Stimulated activated CD4-positive, alpha-beta T cell treated with anti-CD3 and anti-CD28 coated beads, Interleukin-4, amount 100 ng/mL, for 4 hours (primary cell): ENCODE measurements around the gene RBM33.

Experiments
- DNase-seq, 2 experiments: peaks; one replicate each; pipeline ENCODE4 v3.0.0-alpha.2; 2020

The RBM33 gene

DNA sequence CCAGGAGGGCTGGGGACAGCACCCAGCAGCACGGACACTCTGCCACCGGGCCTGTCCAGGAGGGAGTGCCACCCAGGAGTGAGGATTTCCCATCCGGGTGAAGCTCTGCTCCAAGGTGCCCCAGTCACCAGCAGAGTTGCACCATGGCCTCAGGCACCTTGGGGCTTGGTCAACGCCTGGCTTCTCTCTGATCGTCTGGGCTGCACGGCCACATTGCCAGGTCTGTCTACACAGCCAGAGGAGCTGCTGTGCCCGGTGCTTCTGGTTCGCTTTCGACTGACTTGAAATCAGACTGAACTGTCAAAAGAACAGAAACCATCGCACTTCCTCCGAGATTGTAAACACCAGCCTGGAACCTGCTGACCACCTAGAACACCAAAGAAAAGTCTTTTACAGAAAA is 155.8 kb downstream of the RBM33 start:
- DNase-seq, result no peak

DNA sequence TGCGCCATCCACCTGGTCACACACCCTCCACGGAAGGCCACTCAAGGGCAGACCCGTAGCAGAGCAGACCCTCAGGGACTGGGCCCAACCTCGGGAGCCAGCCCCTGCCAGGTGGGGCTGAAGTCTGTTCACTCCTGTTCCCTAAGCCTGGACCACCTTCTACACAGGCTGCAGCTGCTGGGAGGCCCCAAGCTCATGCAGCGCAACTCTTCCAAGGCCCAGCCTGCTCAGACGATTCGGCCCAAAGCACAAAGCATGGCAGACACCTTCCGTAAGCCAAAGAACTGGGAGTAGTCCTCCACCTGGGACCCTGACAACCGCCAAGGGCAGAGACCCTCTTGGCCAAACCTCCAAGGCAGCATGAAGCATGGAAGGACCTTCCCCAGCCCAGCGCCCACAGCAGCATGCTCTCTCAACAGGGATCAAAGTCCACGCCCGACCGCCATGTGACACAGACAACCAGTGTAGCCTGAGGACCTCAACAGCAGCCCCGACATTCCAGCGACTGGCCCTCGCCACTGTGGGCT is 156.3 kb downstream of the RBM33 start:
- DNase-seq, result no peak

DNA sequence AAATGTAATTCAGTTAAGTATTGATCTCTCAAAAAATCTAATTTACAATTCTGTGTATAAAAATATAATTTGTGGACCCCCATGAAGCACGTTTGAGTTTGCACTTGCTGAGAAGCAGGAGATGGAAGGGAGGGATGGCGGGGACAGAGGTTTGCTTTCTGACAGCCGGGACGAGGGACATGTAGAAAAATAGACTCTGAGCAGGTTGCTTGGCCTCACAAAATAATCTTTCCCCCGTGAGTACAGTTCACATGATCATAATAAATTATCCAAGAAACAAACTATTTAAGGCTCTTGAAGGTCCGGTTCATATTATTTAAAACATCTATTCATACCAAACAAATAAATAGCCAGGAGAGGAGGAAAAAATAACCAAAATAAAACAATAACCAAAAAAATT is 157.8 kb downstream of the RBM33 start:
- no peak for DNase-seq

DNA sequence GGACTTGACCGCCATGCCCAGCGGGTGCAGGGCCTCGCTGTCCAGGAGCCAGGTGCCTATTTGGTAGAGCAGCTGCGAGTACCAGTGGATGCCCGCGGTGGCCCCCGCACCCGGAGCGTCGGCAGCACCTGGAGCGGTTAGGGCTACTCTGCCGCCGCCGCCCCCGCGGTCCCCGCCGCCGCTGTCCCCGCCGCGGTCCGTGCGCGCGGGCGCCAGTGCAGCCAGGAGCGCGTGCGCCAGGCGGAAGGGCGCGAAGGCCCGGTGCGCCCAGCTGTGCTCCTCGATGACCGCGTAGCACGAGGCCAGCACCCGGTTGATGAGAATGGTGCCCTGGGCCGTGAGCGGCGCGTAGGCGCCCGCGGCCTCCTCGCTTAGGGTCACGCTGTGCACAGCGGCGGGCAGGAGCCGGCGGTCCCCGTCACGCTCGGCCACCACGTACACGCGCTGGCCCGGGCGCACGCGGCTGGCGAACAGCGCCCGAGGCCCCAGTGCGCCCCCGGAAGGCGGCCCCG is 158.5 kb downstream of the RBM33 start:
- no peak for DNase-seq

DNA sequence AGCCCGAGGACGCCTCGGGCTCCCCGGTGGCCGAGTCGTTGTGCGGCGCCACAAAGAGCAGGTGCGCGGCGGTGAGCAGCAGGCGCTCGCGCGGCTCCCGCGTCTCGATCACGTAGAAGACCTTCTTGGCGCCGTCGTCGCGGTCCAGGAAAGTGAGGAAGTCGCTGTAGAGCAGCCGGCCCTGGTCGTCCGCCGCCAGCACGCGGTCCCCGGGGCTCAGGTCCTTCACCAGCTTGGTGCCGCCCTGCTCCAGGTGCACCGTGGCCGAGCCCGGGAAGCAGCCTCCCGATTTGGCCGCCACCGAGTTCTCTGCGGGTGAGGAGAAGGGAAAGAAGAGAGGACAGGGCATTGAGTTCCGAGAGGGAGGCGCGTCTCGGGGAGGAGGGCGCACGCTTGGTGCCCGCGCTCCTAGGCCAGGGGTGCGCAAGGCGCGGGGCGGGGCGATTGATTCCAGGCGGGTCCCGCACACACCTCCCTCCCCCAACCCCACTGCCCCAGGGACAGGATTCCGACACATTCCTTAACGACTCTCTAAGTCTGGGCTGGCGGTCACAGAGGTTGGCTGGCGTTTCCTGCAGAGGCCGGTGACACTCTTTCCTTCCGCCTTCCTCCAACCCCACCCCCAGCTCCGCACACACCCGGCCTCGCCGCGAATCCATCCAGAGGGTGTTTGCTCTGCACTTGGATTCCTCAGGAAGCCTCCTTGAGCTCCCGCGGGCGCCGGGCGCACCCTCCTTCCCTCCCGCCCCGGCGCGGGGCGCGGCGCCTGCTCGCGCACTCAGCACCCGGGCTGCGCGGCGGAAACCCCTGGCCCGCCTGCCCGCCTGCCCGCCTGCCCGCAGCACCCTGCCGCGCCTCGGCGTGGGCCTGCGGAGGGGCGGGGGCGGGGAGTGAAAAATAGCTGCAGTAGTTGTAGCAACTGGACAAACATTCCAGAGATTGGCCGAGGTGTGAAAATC is 159.2 kb downstream of the RBM33 start:
- DNase-seq, result no peak

DNA sequence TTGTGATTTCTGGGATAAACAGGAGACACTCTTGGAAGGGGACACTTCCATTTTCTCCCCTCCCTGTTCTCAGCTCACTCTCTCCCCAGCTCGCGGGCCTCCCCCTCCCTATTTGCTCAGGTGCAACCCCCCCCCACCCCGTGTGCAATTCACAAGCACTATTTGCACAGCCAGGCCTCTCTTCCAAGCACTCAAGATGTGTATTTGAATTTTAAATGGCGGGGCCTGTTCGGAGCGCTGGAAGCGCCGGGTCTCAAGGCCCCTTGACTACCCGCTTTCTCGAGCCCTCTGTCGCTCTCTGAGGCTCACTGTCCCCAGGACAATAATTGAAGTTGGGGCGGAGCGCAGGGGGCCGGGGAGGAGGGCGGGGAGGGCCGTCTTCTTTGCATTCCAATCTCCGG is 160.0 kb downstream of the RBM33 start:
- DNase-seq, result no peak

DNA sequence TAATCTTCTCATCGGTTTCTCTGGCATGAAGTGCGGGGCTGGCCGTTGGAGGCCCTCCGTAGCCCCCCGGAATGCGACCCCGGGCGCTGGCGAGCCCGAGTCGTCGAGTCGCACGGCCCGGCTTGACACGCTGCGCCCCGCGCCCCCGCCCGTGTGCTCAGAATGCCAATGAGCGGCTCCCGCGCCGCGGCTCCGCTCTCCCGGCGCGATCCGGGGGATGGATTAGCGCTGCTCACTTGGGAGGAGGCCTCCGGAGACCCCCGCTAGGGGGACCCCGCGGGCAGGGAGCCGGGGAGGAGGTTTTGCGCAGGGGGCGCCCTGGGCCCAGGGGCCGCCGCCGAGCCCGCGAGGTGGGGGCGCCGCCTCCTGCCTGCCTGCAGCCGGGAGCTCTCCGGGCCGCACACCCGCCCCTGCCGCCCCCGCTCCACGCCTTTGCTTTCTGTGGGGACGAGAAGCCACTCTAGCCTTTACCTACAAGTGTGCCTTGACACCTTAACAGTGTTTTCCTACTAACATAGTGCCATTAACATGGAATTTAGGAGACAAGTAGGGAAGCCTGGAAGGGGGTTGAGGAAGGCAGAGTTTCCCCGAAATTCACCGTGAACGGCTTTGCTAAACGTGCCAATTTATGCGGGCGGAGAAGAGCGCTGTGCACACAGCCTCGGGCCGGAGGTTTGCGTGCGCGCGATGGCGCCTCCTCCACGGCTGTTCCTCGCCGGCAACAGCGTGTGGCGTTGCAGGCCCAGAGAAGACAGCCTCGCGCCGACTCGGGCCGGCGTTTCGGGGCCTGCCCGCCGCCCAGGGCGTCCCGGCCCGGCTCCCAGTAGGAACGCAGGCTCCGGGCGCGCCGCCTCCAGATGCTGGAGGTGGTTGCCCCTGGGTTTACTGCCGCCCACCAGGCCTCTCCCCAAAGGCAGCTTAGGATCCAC is 160.7 kb downstream of the RBM33 start:
- peak; percentile 24 to 56 for DNase-seq

DNA sequence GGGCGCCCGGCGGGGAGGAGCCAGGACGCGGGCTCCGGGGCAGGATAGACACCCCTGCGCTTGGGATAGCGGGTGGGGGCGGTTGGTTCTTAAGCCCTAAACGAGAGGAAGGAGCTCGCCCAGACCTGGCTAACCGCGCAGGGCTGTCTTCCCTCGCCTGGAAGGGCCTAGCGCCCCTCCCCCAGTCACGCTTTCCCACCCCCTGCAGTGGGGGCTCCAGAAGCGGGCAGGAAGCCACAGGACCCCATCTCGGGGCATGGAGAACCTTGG is 161.3 kb downstream of the RBM33 start:
- no peak for DNase-seq

DNA sequence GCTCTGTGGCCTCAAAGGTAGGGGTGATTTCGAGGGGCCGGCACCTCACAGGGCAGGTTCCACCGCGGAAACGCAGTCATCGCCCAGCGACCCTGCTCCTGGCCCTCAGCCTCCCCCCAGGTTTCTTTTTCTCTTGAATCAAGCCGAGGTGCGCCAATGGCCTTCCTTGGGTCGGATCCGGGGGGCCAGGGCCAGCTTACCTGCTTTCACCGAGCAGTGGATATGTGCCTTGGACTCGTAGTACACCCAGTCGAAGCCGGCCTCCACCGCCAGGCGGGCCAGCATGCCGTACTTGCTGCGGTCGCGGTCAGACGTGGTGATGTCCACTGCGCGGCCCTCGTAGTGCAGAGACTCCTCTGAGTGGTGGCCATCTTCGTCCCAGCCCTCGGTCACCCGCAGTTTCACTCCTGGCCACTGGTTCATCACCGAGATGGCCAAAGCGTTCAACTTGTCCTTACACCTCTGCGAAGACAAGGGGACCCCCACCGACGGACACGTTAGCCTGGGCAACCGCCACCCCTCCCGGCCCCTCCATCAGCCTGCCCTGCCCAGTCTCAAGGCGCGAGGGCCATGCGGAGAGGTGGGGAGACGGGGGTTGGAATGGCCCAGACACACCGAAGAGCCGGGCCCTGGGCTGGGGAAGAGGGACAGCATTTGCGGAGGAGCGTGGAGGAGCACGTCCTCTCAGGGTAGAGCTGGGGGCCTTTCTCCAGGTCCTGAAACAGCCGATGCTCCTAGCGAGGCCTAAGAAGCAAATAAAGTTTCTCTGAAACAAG is 161.8 kb downstream of the RBM33 start:
- DNase-seq, result no peak

DNA sequence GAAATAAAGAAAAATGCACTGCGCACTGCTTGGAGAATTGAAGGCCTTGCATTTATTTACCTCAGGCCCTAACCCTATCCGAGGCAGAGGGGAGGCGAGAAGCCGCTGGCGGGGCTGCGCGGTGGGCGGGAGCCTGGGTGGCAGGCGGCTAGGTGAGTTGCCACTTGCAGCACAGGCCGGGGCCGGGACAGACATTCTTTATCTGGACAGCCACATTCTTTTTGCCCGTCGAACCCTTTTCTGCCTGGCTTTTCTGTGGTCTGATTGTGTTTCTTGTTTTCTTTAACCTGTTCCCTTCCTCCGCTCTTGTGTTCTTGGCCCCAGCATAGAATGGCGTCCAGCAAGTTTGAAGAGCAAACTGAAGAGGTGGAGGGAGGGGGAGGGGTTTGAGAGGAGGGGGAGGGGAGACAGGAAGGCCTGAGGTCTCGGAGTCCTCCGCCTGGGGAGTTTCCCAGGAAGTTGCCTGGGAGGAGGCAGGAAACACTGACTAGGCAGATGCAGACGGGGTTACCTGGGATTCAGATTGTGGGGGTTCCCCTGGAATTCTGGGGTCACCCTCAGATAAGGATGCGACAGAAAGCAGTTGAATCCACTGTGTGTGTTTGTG is 162.7 kb downstream of the RBM33 start:
- no peak for DNase-seq

DNA sequence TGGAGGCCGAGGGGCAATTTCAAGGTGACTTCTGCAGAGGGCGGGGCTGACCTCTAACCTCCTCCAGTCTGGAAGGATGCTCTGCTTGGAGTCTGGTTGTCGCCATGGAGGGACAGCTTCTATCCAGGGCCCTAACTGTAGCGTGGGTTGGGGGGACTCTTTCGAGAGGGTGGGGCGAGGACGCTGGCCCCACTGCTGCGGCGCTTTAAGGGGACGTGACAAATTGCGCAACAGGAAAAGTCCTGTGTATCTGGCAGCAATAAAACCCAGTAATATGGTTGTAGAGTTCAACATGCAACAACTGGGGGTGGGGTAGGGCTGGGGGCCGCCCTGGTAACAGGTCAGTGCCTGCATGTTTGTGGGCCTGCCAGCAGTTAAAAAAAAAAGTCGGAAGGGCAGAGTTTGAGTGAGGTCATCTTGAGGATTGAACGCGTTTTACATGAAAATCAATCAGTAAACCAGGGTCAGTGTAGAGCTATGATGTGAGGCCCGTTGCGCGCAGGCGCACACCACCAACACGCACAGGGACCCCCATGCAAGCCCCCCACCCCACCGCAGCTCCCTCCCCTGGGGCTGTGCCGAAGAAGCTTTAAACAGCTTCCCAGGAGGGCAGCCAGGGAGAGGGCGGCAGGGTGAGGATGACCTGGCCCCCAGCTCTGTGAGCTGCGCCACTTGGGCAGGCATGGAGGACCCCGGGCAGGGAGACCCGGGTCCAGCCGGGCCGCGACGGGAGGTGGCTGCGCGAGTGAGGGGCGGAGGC is 163.5 kb downstream of the RBM33 start:
- DNase-seq, result no peak

DNA sequence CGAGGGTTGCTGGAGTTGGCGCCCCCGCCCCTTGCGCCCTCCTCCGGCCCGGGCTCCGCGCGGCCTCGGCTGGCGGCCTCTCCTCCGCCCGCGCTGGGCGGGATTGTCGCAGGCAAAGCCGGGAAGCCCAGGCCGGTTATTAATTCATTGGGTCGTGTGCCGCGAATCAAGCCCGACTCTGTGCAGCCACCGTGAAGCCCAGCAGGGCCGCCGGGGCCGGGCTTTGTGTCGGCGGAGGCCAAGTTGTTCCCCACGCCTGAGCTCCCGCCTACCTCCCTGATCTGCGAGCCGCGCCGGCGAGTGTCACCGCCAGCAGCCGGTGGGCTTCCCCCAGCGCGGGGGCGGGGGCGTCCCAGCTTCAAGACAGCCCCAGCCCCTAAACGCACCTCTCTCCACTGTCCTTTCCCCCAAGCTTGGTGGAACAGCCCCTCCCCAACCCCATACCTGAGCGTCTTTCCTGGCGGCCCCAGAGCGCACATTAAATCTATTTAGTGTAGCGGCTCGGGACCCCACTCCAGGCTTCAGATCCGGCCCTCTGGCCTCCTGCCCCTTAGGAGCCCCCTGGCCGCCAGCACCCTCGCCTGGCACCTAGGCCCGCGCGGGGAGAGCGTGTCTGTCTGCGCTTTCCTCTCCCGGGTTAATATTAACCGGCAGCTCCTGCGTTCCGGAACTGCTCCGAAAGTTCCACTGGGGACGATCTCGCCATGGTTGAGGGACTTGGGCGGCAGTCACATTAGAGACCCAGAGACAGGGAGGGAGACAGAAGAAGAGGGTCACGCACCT is 164.3 kb downstream of the RBM33 start:
- no peak for DNase-seq

DNA sequence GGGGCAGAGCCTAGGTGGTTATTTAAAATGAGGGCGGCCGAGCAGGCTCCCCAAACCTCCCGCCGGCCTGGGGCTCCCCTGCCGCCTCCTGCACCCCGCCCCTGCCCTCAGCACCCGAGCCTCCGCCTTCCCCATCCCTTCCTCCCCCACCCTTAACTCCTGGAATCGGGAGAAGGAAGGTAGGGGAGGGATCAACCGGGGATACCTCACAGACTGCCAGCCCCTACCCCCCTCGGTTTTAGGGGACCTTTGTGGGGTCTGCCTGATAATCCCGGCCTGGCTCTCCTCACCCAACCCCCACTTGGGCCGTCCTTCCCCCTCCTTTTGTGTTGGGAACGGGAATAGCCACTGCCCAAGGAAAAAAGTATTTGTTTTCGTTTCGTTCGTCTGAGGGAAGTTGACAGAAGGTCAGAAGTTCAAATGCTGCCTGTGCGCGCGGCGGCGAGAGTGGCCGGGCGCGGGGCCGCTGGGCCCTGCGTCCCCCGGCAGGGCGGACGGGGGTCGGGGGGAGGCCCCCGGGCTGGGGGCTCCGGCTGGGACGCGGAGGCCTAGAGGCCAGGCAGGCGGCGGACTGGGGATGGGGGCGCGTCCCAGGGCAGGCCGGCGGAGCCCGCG is 165.0 kb downstream of the RBM33 start:
- DNase-seq, result no peak

DNA sequence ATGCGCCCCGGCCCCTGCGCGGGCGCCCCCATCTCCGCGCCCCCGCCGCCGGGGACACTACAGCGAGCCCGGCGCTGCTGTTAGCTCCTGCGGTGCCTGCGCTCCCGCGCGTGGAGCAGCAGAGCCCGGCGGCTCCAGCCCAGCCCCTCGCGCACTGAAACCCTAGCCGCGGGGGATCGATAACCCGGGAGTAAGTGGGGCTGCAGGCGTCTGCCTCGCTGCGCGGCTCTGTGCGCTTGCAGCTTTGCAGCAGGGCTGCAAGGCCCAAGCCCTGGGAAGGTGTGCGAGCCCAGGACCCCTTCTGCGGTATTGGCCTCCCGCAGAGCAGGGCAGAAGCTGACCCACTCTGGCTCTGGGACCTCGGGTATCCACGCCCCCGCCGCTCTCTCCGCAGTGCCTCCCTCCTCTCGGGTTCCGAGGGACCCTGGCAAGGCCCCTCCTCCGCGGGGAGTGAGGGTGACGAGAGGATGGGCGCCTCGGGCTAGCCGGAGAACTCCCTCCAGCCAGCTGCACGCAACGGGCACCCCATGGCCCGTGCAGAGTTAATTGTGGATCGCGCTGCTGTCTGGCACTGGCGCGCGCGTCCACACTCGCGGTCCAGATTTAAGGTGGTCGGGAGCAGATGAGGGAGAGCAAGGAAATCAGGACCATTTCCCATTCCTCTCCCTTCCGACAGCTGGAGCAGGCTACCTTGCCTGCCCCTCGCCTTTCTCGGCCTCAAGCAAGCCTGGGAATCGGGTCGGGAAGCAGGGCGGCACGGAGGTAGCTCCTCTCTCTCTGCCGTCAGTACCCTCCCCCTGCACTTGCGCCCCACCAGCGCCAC is 165.7 kb downstream of the RBM33 start:
- no peak for DNase-seq

DNA sequence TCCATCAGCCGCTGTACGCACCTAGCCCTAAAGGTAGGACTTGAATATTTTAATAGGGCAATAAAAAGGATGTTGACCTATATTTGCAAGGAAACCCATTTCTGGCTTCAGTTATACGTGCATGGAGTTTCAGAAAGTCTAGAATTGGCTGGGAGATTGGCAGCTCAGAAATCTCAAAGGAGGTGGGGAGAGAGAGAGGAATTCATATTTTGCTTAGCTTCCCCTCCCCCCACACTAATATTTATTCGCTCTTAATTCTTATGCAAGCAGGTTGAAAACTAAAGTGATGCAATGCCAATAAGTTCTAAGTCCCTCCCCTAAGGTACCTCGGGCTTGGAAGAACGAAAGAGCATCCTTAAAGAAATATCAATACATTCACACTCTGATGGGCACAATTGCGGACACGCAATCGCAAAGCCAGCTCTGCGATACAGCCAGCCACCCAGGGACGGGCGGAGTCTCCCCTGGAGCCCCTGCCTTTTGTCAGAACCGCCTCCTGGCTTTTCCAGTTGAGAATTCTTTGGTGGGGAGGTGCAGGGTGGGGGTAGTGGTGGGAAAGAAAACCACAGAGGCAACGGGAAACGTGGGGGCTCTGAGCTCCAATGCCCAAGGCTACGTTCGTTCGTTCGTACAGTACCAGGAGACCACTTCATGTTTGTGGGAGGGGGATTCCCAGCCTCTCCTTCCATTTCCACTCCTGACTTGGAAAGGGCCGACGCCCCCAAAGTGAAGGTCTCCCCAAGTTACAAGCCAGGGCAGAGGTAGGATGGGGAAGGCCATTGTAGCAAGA is 166.5 kb downstream of the RBM33 start:
- DNase-seq, result no peak

DNA sequence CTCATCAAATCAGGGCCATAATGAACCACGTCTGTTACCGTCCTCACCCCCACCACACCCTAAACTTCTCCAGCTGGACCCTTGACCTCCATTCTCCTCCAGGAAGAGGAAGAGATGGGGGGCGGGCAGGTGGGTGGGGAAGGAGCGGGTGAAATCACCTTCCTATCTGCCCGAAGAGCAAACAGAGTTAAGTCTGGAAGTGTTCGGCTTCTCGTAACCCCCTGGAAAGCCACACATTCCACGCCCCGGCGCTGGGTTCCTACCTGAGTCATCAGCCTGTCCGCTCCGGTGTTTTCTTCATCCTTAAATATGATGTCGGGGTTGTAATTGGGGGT is 167.1 kb downstream of the RBM33 start:
- no peak for DNase-seq

DNA sequence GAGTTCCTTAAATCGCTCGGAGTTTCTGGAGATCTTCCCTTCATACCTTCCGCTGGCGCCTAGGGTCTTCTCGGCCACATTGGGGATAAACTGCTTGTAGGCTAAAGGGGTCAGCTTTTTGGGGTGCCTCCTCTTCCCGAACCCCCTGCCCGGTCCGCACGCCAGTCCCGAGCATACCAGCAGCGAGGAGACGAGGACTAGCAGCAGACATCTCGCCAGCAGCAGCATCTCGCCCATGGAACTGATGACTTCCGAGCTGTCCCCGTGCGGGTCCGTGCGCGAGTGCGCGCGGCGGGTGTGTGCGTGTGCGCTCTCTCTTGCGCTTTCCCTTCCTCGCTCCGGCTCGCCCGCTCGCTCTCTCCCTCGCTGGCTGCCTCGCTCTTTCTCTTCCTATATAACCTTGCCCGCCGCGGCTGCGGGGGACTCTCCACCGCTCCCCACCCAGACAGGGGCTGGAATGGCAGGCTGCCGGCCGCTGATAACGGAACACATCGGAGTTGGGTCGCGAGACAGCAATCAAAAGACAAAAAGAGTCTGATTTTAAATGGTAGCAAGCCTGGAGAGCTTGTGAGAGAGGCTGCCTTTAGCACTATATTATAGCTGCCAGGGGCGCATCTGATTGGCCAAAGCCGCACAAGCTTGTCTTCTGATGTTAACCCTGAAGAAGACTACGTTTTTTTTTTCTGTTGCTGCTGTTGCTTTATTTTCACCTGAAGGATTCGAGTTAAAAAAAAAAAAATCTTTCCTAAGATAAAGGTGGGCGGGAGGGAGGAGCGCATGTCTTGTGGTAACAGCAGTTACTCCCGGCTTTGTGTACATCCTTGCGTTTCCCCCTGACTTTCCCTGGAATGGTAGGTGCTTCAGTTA is 167.7 kb downstream of the RBM33 start, which contains the start of gene SHH:
Gene SHH, minus strand, starts transcription at position 569 of the 867 bp plus-strand sequence. Its CDS starts 341 bp downstream, at position 228.
- no peak for DNase-seq
